ENCODE measurements around the gene MGMT. TPM values are rescaled to one million over a fixed set of nuclear protein-coding genes. Genes with fewer than 3 reads are reported as not detected.

Gene MGMT
- polyA plus RNA-seq, 1 of the 3 experiments (the other 2 are of a cell fraction): 10.8 TPM

- CTCF ChIA-PET: no interaction called here
- no peak overlapping the region for H3K9ac ChIP-seq
- no peak overlapping the region for H3K4me3 ChIP-seq (ENCODE audit: low read depth in 2 of 2, low read length in 1 of 2)
- H3K79me2 ChIP-seq (ENCODE audit: insufficient read depth): no peaks in the 10 kb centered on the region; the same call in 1 of the 2 replicates
- WGBS (ENCODE audit: low lambda C conversion rate): 72% methylated on average over 9 of the region's 9 CpGs
- no peak for DNase-seq
- no peaks in the 10 kb centered on the region for H3K27me3 ChIP-seq (ENCODE audit: insufficient read depth)
- POLR2A ChIA-PET: no interaction called here
- H3K9me2 ChIP-seq: no peaks in the 10 kb centered on the region
- H3K36me3 ChIP-seq (replicated peaks in 1 of 2; ENCODE audit: control insufficient read depth in 1 of 2, insufficient read depth in 2 of 2, low read length in 1 of 2): no peaks in the 10 kb centered on the region
- no peaks in the 10 kb centered on the region for H3F3A ChIP-seq (replicated peaks; ENCODE audit: insufficient read depth)
- no peaks in the 10 kb centered on the region for H4K20me1 ChIP-seq (ENCODE audit: insufficient read depth)
- no peak overlapping the region for H2AFZ ChIP-seq (ENCODE audit: low read depth)
- no peak overlapping the region for H3K27ac ChIP-seq (ENCODE audit: low read depth in 2 of 2, low read length in 1 of 2)
- TF ChIP-seq POLR2AphosphoS5 (IDR thresholded peaks at IDR 0.05; ENCODE audit: low read depth, low read length) (no peak), PBX3 (IDR thresholded peaks at IDR 0.05) (no peak), MAX (IDR thresholded peaks at IDR 0.05; ENCODE audit: low read depth) (no peak), RFX5 (IDR thresholded peaks at IDR 0.05; ENCODE audit: low read length) (no peak), SMC3 (IDR thresholded peaks at IDR 0.05; ENCODE audit: low read depth, low read length) (no peak), TAF1 (IDR thresholded peaks at IDR 0.05; ENCODE audit: borderline replicate concordance, low read depth, low read length) (no peak), MEF2A (IDR thresholded peaks at IDR 0.05; ENCODE audit: borderline replicate concordance, low read depth) (no peak), USF2 (IDR thresholded peaks at IDR 0.05; ENCODE audit: borderline replicate concordance, low read depth, low read length) (no peak), CTCF (IDR thresholded peaks at IDR 0.05) (no peak), RCOR1 (IDR thresholded peaks at IDR 0.05; ENCODE audit: low read length) (no peak), CHD2 (IDR thresholded peaks at IDR 0.05; ENCODE audit: low read length, partially characterized antibody) (no peak)
- H3K9me3 ChIP-seq: no peaks in the 10 kb centered on the region
- H3K4me1 ChIP-seq (ENCODE audit: control insufficient read depth in 1 of 2, insufficient read depth in 2 of 2, low read depth in 1 of 2, low read length in 1 of 2): peaks cover 0 to 14% of the 10 kb centered on the region in 2 experiments; a peak in 1 of 4 replicates
- H3K4me2 ChIP-seq: peak overlapping the region; percentile 73; the same call in 1 of the 2 replicates
These were observed 1.1 kb downstream of the MGMT start for GRCh38 chr10:129468187-129468586.

GRCh38 chr10:129470103-129470851, 3.2 kb downstream of the MGMT start:
- Histone ChIP-seq H3K79me2 (ENCODE audit: insufficient read depth) (no peaks in the 10 kb centered on the region; the same call in 1 of the 2 replicates), H3K27ac (ENCODE audit: low read depth in 2 of 2, low read length in 1 of 2) (no peak overlapping the region), H3K36me3 (replicated peaks in 1 of 2; ENCODE audit: control insufficient read depth in 1 of 2, insufficient read depth in 2 of 2, low read length in 1 of 2) (no peaks in the 10 kb centered on the region), H3K9ac (no peak overlapping the region), H3K4me3 (ENCODE audit: low read depth in 2 of 2, low read length in 1 of 2) (no peak overlapping the region), H2AFZ (ENCODE audit: low read depth) (no peak overlapping the region), H3K9me2 (no peaks in the 10 kb centered on the region), H3K4me1 (ENCODE audit: control insufficient read depth in 1 of 2, insufficient read depth in 2 of 2, low read depth in 1 of 2, low read length in 1 of 2) (peaks cover 0 to 14% of the 10 kb centered on the region in 2 experiments; a peak in 1 of 4 replicates), H3K4me2 (no peak overlapping the region), H3K27me3 (ENCODE audit: insufficient read depth) (no peaks in the 10 kb centered on the region), H3K9me3 (no peaks in the 10 kb centered on the region), H4K20me1 (ENCODE audit: insufficient read depth) (no peaks in the 10 kb centered on the region), H3F3A (replicated peaks; ENCODE audit: insufficient read depth) (no peaks in the 10 kb centered on the region)
- ChIA-PET POLR2A (no interaction called here), CTCF (no interaction called here)
- DNase-seq: no peak
- WGBS (ENCODE audit: low lambda C conversion rate): 49% methylated on average over 11 of the region's 11 CpGs
- TF ChIP-seq EP300 (IDR thresholded peaks at IDR 0.05; ENCODE audit: borderline replicate concordance in 1 of 2, low read depth in 1 of 2, low read length in 1 of 2) (no peak), RFX5 (IDR thresholded peaks at IDR 0.05; ENCODE audit: low read length) (no peak), RXRA (IDR thresholded peaks at IDR 0.05; ENCODE audit: borderline replicate concordance, low read depth) (no peak), RAD21 (IDR thresholded peaks at IDR 0.05; ENCODE audit: low read length) (no peak), RCOR1 (IDR thresholded peaks at IDR 0.05; ENCODE audit: low read length) (no peak), NRF1 (IDR thresholded peaks at IDR 0.05; ENCODE audit: low read depth, low read length) (no peak), MXI1 (IDR thresholded peaks at IDR 0.05; ENCODE audit: low read depth, low read length) (no peak), JUND (IDR thresholded peaks at IDR 0.05) (no peak), MEF2A (IDR thresholded peaks at IDR 0.05; ENCODE audit: borderline replicate concordance, low read depth) (no peak), EZH2phosphoT487 (IDR thresholded peaks at IDR 0.05; ENCODE audit: borderline replicate concordance, low read depth) (no peak), MAX (IDR thresholded peaks at IDR 0.05; ENCODE audit: low read depth) (no peak), FOXJ3 (CRISPR knock-in tag; IDR thresholded peaks at IDR 0.05) (no peak), SMC3 (IDR thresholded peaks at IDR 0.05; ENCODE audit: low read depth, low read length) (no peak), FOXM1 (IDR thresholded peaks at IDR 0.05; ENCODE audit: low read depth) (no peak), GATA2 (CRISPR knock-in tag; IDR thresholded peaks at IDR 0.05) (no peak), GABPA (IDR thresholded peaks at IDR 0.05; ENCODE audit: low read depth) (no peak), ELF1 (IDR thresholded peaks at IDR 0.05) (no peak)

Data from SK-N-SH (cell line).